ENCODE results near the gene GNAQ.
A peak's percentile ranks its signal among the peaks of the same experiment; 100 is the strongest.

GNAQ gene

DNA sequence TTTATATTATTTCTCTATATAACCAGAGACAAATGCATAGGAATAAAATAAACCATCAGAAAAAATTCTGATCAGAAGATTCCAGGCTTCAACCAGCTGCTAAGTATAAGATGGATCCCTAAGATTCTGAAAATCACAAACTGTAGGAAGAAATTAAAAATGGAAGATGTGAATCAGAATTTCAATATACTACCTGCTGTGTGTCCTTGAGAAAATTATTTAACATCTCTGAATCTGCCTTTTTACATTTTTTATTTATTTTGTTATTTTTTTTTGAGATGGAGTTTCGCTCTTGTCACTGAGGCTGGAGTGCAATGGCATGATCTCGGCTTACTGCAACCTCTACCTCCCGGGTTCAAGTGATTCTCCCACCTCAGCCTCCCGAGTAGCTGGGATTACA lies 187.2 kb downstream of the GNAQ start:
- no peak for DNase-seq
- TF ChIP-seq, protein P1, sequence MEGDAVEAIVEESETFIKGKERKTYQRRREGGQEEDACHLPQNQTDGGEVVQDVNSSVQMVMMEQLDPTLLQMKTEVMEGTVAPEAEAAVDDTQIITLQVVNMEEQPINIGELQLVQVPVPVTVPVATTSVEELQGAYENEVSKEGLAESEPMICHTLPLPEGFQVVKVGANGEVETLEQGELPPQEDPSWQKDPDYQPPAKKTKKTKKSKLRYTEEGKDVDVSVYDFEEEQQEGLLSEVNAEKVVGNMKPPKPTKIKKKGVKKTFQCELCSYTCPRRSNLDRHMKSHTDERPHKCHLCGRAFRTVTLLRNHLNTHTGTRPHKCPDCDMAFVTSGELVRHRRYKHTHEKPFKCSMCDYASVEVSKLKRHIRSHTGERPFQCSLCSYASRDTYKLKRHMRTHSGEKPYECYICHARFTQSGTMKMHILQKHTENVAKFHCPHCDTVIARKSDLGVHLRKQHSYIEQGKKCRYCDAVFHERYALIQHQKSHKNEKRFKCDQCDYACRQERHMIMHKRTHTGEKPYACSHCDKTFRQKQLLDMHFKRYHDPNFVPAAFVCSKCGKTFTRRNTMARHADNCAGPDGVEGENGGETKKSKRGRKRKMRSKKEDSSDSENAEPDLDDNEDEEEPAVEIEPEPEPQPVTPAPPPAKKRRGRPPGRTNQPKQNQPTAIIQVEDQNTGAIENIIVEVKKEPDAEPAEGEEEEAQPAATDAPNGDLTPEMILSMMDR (IDR thresholded peaks at IDR 0.05): no peak
- Histone ChIP-seq H3K4me1 (peaks cover 0 to 60% (median 44%) of the 10 kb centered on the region in 4 donors), H3K27me3 (no peaks in the 10 kb centered on the region), H3K4me3 (no peak overlapping the region), H3K36me3 (no peaks in the 10 kb centered on the region), H3K27ac (no peak overlapping the region), H3K9me3 (no peaks in the 10 kb centered on the region)
- intact Hi-C loops (cut with DNase I; ENCODE audit: low total_unique reads): no loop called here

DNA sequence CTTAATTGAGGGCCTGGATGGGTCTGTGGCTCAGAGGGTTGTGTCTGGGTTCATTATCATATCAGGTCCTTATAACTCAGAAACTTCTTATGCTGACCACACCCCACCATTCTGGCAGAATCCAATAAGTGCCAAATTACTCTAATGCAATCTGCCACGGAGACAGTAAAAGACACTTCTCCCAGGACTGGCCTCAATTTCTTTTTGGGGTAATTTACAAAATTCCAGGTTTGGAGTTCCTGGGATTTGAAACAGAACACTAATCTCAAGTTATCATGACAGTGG lies 187.8 kb downstream of the GNAQ start:
- intact Hi-C loops (cut with DNase I; ENCODE audit: low total_unique reads): no loop called here
- Histone ChIP-seq H3K27ac (no peak overlapping the region), H3K27me3 (no peaks in the 10 kb centered on the region), H3K36me3 (no peaks in the 10 kb centered on the region), H3K9me3 (no peaks in the 10 kb centered on the region), H3K4me3 (no peak overlapping the region), H3K4me1 (peaks cover 0 to 61% (median 40%) of the 10 kb centered on the region in 4 donors)
- no peak for DNase-seq
- TF ChIP-seq, protein P1 (IDR thresholded peaks at IDR 0.05): no peak

DNA sequence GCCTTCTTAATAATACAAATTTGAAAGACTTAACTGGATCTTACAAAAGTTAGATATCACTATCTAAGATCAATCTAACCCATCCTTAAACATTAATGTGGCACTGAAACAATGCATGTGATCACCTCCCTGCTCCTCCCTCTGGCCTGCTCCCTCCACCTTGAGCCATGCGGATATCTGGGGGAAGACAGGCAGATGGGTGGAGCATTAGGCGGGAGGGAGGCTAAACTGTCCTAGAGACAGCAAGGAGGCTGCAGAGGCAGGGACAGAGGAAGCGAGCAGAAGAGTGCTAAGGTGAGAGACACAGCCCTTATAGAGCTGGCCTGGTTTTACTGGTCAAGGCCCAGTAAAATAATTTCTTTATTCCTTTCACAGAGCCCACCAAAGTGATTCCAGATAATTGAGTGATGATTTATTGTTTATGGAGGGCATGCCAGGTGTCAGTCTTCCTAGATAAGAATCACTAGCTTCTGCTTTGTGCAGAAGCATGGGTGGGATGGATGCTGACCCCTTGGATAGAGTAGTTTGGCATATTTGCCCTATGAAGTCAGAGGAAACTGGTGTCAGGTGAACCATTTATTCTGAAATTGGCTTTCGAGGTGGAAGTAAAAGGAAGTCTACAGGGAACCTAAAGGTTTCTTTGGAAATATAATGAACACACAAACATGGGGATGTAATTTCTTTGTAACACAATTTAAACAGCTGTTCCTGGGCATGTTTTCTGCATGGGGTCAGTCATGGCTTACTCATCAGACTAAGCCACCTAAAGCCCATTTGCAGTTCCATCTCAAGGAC lies 188.3 kb downstream of the GNAQ start:
- intact Hi-C loops (cut with DNase I; ENCODE audit: low total_unique reads): no loop called here
- H3K27ac ChIP-seq: no peak overlapping the region
- H3K27me3 ChIP-seq: no peaks in the 10 kb centered on the region
- no peak overlapping the region for H3K4me3 ChIP-seq
- TF ChIP-seq, protein P1 (IDR thresholded peaks at IDR 0.05): no peak
- peaks cover 0 to 55% (median 34%) of the 10 kb centered on the region in 4 donors for H3K4me1 ChIP-seq
- H3K36me3 ChIP-seq: no peaks in the 10 kb centered on the region
- DNase-seq: no peak
- H3K9me3 ChIP-seq: no peaks in the 10 kb centered on the region

DNA sequence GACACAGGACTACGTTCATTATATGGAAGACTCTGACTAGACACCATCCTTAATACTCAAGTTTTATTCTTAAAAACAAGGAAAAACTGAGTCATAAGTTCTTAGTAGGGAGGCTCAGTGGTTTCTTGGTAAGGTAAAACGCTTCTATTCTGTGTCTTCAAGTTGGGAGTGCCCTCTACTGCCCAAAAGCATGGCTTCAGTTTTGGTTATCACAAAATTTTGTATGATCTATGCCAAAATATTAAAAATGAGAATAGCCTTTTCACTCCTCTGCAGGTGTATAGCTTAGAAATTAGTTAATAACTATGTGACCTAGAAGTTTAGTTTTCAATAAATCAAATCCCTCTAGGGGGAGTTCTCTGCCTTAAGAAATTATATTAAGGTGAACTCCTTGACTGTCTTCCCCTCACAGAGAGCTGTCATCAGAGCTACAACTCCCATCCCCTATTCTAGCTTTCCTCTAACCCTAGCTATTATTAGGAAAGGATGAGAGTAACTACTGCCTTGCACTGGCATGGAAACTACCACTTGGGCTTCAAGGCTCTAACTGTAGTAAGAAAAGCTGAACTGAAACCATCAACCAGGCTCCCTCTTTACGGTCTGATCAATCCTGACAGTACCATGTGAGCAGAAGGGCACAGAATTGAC lies 189.7 kb downstream of the GNAQ start:
- Histone ChIP-seq H3K36me3 (no peaks in the 10 kb centered on the region), H3K27me3 (no peaks in the 10 kb centered on the region), H3K9me3 (no peaks in the 10 kb centered on the region), H3K27ac (no peak overlapping the region), H3K4me1 (peaks cover 0 to 41% (median 21%) of the 10 kb centered on the region in 4 donors), H3K4me3 (no peak overlapping the region)
- DNase-seq: no peak
- intact Hi-C loops (cut with DNase I; ENCODE audit: low total_unique reads): no loop called here
- TF ChIP-seq, protein P1 (IDR thresholded peaks at IDR 0.05): peak; percentile 5 to 17

DNA sequence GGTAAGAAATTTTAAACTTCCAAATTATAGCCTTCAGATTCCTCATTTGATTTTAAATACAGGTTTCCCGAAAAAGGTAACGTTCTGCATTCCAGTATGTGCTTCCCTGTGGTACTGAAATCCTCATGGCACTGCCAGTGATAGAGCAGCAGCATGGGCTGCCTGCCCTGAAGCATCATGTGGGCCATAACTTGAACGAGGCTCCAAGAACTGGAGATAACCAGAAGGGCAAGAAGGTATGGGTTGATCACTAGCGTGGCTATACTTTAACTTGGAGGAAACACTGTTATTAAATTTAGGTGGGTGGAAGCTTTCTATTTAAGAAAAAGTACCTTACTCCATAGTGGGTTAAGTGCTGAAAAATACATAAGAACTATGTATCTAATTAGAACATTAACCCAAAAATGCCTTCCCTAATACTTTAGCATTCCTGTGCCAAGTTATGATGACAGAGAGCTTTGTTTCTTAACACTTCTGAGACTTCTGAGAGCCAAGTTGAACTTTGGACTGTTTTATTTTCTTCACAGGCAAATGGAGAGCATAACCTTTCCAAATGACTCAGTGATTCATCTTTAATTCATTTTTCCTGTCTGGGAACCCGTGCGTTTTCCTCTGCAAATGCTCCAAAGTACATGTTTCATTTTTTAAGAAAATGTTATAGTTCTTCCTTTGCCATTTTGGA lies 192.0 kb downstream of the GNAQ start:
- intact Hi-C loops (cut with DNase I; ENCODE audit: low total_unique reads): no loop called here
- no peaks in the 10 kb centered on the region for H3K36me3 ChIP-seq
- H3K9me3 ChIP-seq: no peaks in the 10 kb centered on the region
- DNase-seq: no peak
- H3K27me3 ChIP-seq: no peaks in the 10 kb centered on the region
- TF ChIP-seq, protein P1 (IDR thresholded peaks at IDR 0.05): no peak
- peak overlapping the region; percentile 8 to 33 for H3K27ac ChIP-seq
- peaks cover 0 to 38% (median 9%) of the 10 kb centered on the region in 4 donors for H3K4me1 ChIP-seq
- no peak overlapping the region for H3K4me3 ChIP-seq

Data from tibial artery (tissue), 4 donors.